B cell (primary cell): Measurements from ENCODE around the gene ADAM12. TPM values are rescaled to one million over a fixed set of nuclear protein-coding genes. Genes with fewer than 3 reads are reported as not detected.

Source experiments
- ATAC-seq: fragments of 200-7000 bp; cut with Tn5 transposase; one replicate; pipeline ENCODE4 v1.10.0; 2021; ENCODE audit warnings: low read depth, mild to moderate bottlenecking, moderate number of reproducible peaks, moderate library complexity
- CTCF ChIA-PET: fragments of 350-600 bp; sonication (Branson Sonifier 250); formaldehyde crosslinking; loops from one replicate; lab custom pipeline; 2021; ENCODE audit warnings: antibody characterized with exemption, inconsistent platforms; lab: Charles Lee
- POLR2A ChIA-PET: fragments of 350-600 bp; sonication (Branson Sonifier 250); formaldehyde crosslinking; loops from one replicate; lab custom pipeline; 2021; ENCODE audit warnings: antibody characterized with exemption; lab: Charles Lee
- DNase-seq: peaks from one replicate; pipeline ENCODE4 v3.0.0; 2013
- H2AFZ ChIP-seq: 2 replicates; pipeline ENCODE4 v1.6.1; 2012; ENCODE audit warnings: mild to moderate bottlenecking, low read depth, low read length; ENCODE audit not compliant: insufficient read depth, poor library complexity, severe bottlenecking
- H3K27ac ChIP-seq, 2 donors: 1 replicate in 1 of 2; 2 replicates in 1 of 2; pipeline ENCODE4 v1.5.1; 2012 to 2013; ENCODE audit warnings: low read length in 2 of 2, mild to moderate bottlenecking in 2 of 2, moderate library complexity in 1 of 2
- H3K27me3 ChIP-seq, 4 experiments: fragments of 200-600 bp in 1 of 4; sonication (generic) in 1 of 4; replicated peaks in 1 of 4; 1 replicate in 2 of 4; 2 replicates in 2 of 4; pipeline versions ENCODE4 v1.6.1 to v1.7.0; 2013 to 2016; ENCODE audit warnings: low read length in 3 of 4, mild to moderate bottlenecking in 2 of 4, mixed read lengths in 1 of 4, moderate library complexity in 1 of 4; ENCODE audit not compliant: insufficient read depth in 4 of 4, control insufficient read depth in 3 of 4; ENCODE audit errors: control extremely low read depth in 1 of 4
- H3K36me3 ChIP-seq, 2 experiments: replicated peaks in 1 of 2; 1 replicate in 1 of 2; 2 replicates in 1 of 2; pipeline versions ENCODE4 v1.6.1 to v1.7.1; 2013; ENCODE audit warnings: low read length in 1 of 2; ENCODE audit not compliant: insufficient read depth in 2 of 2, control insufficient read depth in 1 of 2; ENCODE audit errors: control extremely low read depth in 1 of 2, extremely low read depth in 1 of 2
- H3K4me1 ChIP-seq, 2 donors: fragments of 200-600 bp in 1 of 2; sonication (generic) in 1 of 2; 1 replicate in 1 of 2; 2 replicates in 1 of 2; pipeline versions ENCODE4 v1.5.1 to v1.6.1; 2013 to 2017; ENCODE audit warnings: low read length in 2 of 2; ENCODE audit not compliant: control insufficient read depth in 2 of 2, insufficient read depth in 2 of 2
- H3K4me2 ChIP-seq: replicated peaks from 2 replicates; pipeline ENCODE3; 2012; ENCODE audit warnings: mild to moderate bottlenecking, low read depth, low read length; ENCODE audit not compliant: poor library complexity, severe bottlenecking
- H3K4me3 ChIP-seq, 5 experiments: fragments of 200-600 bp in 1 of 5; sonication (generic) in 1 of 5; 1 replicate in 3 of 5; 2 replicates in 2 of 5; pipeline versions ENCODE4 v1.5.1 to v1.7.0; 2011 to 2016; ENCODE audit warnings: low read length in 4 of 5, mild to moderate bottlenecking in 4 of 5, low read depth in 2 of 5, control low read depth in 1 of 5, moderate library complexity in 1 of 5; ENCODE audit not compliant: insufficient read depth in 1 of 5; ENCODE audit errors: control extremely low read depth in 1 of 5, extremely low read depth in 1 of 5
- H3K79me2 ChIP-seq: fragments of 200-600 bp; sonication (generic); one replicate; pipeline ENCODE4 v1.6.0; 2016; ENCODE audit warnings: low read length; ENCODE audit not compliant: control insufficient read depth, insufficient read depth
- H3K9ac ChIP-seq: fragments of 200-600 bp; sonication (generic); 2 replicates; pipeline ENCODE4 v1.6.1; 2017; ENCODE audit warnings: mild to moderate bottlenecking, low read length, moderate library complexity
- H3K9me3 ChIP-seq, 3 donors: one replicate each; pipeline versions ENCODE4 v1.6.1 to v1.7.1; 2013; ENCODE audit warnings: low read length in 2 of 3; ENCODE audit not compliant: control insufficient read depth in 2 of 3, insufficient read depth in 1 of 3; ENCODE audit errors: control extremely low read depth in 1 of 3
- H4K20me1 ChIP-seq: 2 replicates; pipeline ENCODE4 v1.6.0; 2012; ENCODE audit warnings: mild to moderate bottlenecking, low read length; ENCODE audit not compliant: insufficient read depth, control insufficient read depth, poor library complexity, severe bottlenecking
- H3K27ac Mint-ChIP-seq: one replicate; pipeline ENCODE4 v1.8.0; 2021; ENCODE audit warnings: mixed read lengths
- H3K27me3 Mint-ChIP-seq: one replicate; pipeline ENCODE4 v1.8.0; 2021; ENCODE audit warnings: mixed read lengths
- H3K4me1 Mint-ChIP-seq: one replicate; pipeline ENCODE4 v1.8.0; 2021; ENCODE audit warnings: mixed read lengths
- H3K4me3 Mint-ChIP-seq: one replicate; pipeline ENCODE4 v1.8.0; 2021; ENCODE audit warnings: mixed read lengths
- H3K9me3 Mint-ChIP-seq: one replicate; pipeline ENCODE4 v1.8.0; 2022; ENCODE audit warnings: mixed read lengths; ENCODE audit not compliant: insufficient read depth
- EZH2 ChIP-seq: IDR thresholded peaks from 2 replicates; pipeline ENCODE4 v1.6.1; 2012; ENCODE audit warnings: borderline replicate concordance, low read depth, mild to moderate bottlenecking, moderate library complexity, low read length; ENCODE audit not compliant: insufficient read depth, poor library complexity, severe bottlenecking
- WGBS: methylation state at CpG from one replicate; pipeline ENCODE4 v1.1.5; 2013; ENCODE audit warnings: missing lambda C conversion rate; ENCODE audit not compliant: insufficient coverage; 5-methylcytosine and 5-hydroxymethylcytosine counted together
- intact Hi-C: fragments of 100-400 bp; cut with micrococcal nuclease; formaldehyde crosslinking; loops from one replicate; pipeline ENCODE4 v1.10.0; 2022
- polyA plus RNA-seq: library from polyadenylated mRNA; depleted of rRNA; stranded (reverse); fragments of >200 nt; gene quantifications from 2 replicates; pipeline ENCODE4 v1.2.3, GENCODE V29; 2012
- total RNA-seq, 2 donors: library from RNA; stranded (reverse); fragments of 120-200 nt in 1 of 2; gene quantifications; 1 replicate in 1 of 2; 2 replicates in 1 of 2; pipeline versions ENCODE4 v1.2.3 to v1.2.4, GENCODE V29; 2013 to 2022
- TF ChIP-seq, protein P1 (sequence below): fragments of 200-600 bp; IDR thresholded peaks from one replicate; pipeline ENCODE4 v1.8.0; 2022; ENCODE audit warnings: antibody characterized with exemption, mild to moderate bottlenecking

The ADAM12 gene
- total and polyA plus RNA-seq, 2 donors (not counting 1 experiment from before 2014, with no cell fraction given): 0.01 to 0.22 TPM

- DNase-seq (no peak), ATAC-seq (no peak)
- H3K9me3 ChIP-seq: no peaks in the 10 kb centered on the region
- no peak overlapping the region for H3K4me3 Mint-ChIP-seq
- H3K27me3 Mint-ChIP-seq: peaks cover 5% of the 10 kb centered on the region
- no peaks in the 10 kb centered on the region for H3K36me3 ChIP-seq
- H3K4me3 ChIP-seq: no peak overlapping the region
- no peaks in the 10 kb centered on the region for H3K4me1 ChIP-seq
- no peak overlapping the region for H3K27ac ChIP-seq
- ChIA-PET CTCF (no interaction called here), POLR2A (no interaction called here)
- no peak overlapping the region for H3K4me2 ChIP-seq
- H3K79me2 ChIP-seq: no peaks in the 10 kb centered on the region
- no peaks in the 10 kb centered on the region for H3K9me3 Mint-ChIP-seq
- 83% methylated on average over 1 of the region's 4 CpGs for WGBS
- H2AFZ ChIP-seq: no peak overlapping the region
- no peaks in the 10 kb centered on the region for H4K20me1 ChIP-seq
- TF ChIP-seq, protein P1, sequence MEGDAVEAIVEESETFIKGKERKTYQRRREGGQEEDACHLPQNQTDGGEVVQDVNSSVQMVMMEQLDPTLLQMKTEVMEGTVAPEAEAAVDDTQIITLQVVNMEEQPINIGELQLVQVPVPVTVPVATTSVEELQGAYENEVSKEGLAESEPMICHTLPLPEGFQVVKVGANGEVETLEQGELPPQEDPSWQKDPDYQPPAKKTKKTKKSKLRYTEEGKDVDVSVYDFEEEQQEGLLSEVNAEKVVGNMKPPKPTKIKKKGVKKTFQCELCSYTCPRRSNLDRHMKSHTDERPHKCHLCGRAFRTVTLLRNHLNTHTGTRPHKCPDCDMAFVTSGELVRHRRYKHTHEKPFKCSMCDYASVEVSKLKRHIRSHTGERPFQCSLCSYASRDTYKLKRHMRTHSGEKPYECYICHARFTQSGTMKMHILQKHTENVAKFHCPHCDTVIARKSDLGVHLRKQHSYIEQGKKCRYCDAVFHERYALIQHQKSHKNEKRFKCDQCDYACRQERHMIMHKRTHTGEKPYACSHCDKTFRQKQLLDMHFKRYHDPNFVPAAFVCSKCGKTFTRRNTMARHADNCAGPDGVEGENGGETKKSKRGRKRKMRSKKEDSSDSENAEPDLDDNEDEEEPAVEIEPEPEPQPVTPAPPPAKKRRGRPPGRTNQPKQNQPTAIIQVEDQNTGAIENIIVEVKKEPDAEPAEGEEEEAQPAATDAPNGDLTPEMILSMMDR: no peak
- TF ChIP-seq EZH2: no peak
- intact Hi-C loops: no loop called here
- no peak overlapping the region for H3K9ac ChIP-seq
- no peaks in the 10 kb centered on the region for H3K27me3 ChIP-seq
- no peak overlapping the region for H3K27ac Mint-ChIP-seq
- no peaks in the 10 kb centered on the region for H3K4me1 Mint-ChIP-seq
These were observed 217.9 kb downstream of the ADAM12 start for GRCh38 chr10:126170371-126170770.

DNA sequence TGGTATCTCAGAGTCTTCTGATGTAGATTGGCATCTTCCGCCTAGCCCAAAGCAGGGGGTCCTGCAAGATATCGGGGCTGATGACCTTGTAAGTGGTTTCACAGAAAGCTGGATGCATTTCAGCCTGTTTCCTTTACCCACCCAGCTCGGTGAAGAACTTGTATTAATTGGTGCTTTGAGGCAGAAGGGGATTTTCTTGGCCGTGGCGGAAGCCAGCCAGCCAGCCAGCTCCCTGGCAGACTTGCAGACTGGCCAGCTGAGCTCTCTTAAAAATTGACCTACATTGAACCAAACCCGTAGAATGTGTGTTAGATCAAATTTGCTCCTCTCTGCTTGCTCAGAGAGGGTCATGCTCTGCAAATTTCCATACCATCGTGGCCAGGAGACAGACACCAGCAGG is 218.4 kb downstream of the ADAM12 start:
- Histone ChIP-seq H3K36me3 (no peaks in the 10 kb centered on the region), H3K4me3 (no peak overlapping the region), H3K27ac (no peak overlapping the region), H3K9me3 (no peaks in the 10 kb centered on the region), H3K4me1 (no peaks in the 10 kb centered on the region), H4K20me1 (no peaks in the 10 kb centered on the region), H3K9ac (no peak overlapping the region), H3K79me2 (no peaks in the 10 kb centered on the region), H3K27me3 (no peaks in the 10 kb centered on the region), H2AFZ (no peak overlapping the region), H3K4me2 (no peak overlapping the region)
- POLR2A ChIA-PET: no interaction called here
- Mint-ChIP-seq H3K27me3 (peaks cover 5% of the 10 kb centered on the region), H3K9me3 (no peaks in the 10 kb centered on the region), H3K4me1 (no peaks in the 10 kb centered on the region), H3K4me3 (no peak overlapping the region), H3K27ac (no peak overlapping the region)
- TF ChIP-seq, protein P1: no peak
- TF ChIP-seq EZH2: no peak
- 93% methylated on average over 4 of the region's 7 CpGs for WGBS
- intact Hi-C loops: no loop called here
- CTCF ChIA-PET: no interaction called here
- DNase-seq: no peak
- ATAC-seq: no peak
